ENCODE data around the gene VAPA.

- TF ChIP-seq, protein P1, sequence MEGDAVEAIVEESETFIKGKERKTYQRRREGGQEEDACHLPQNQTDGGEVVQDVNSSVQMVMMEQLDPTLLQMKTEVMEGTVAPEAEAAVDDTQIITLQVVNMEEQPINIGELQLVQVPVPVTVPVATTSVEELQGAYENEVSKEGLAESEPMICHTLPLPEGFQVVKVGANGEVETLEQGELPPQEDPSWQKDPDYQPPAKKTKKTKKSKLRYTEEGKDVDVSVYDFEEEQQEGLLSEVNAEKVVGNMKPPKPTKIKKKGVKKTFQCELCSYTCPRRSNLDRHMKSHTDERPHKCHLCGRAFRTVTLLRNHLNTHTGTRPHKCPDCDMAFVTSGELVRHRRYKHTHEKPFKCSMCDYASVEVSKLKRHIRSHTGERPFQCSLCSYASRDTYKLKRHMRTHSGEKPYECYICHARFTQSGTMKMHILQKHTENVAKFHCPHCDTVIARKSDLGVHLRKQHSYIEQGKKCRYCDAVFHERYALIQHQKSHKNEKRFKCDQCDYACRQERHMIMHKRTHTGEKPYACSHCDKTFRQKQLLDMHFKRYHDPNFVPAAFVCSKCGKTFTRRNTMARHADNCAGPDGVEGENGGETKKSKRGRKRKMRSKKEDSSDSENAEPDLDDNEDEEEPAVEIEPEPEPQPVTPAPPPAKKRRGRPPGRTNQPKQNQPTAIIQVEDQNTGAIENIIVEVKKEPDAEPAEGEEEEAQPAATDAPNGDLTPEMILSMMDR (IDR thresholded peaks at IDR 0.05): no peak
- TF ChIP-seq ZFX (IDR thresholded peaks at IDR 0.05; ENCODE audit: borderline replicate concordance): no peak
Measured at GRCh38 chr18:9906481-9906880, 7.3 kb upstream of the VAPA start.

Data from 22Rv1 (cell line).